Fibroblast of villous mesenchyme (primary cell): ENCODE results near the gene ALPG. TPM values are rescaled to one million over a fixed set of nuclear protein-coding genes. Genes with fewer than 3 reads are reported as not detected.
A peak's percentile ranks its signal among the peaks of the same experiment; 100 is the strongest.

Experiments used
- DNase-seq: peaks from one replicate; pipeline ENCODE4 v3.0.0-alpha.2; 2010; ENCODE audit warnings: low read depth
- H3K4me3 ChIP-seq: 2 replicates; pipeline ENCODE4 v1.5.1; 2011; ENCODE audit warnings: low read depth, mild to moderate bottlenecking, low read length
- CTCF ChIP-seq: IDR thresholded peaks from 2 replicates; pipeline ENCODE4 v1.5.1; 2012; ENCODE audit warnings: low read depth, mild to moderate bottlenecking, low read length; ENCODE audit not compliant: insufficient read depth
- total RNA-seq: library from RNA; depleted of rRNA; stranded (reverse); fragments of >200 nt; gene quantifications from 2 replicates; pipeline ENCODE4 v1.2.3, GENCODE V29; 2012

ALPG gene
- total RNA-seq, 1 donor = not detected

- H3K4me3 ChIP-seq = no peak overlapping the region
- DNase-seq = no peak
- TF ChIP-seq CTCF = no peak
These were observed 8.6 kb downstream of the ALPG start for GRCh38 chr2:232415138-232415690.

GRCh38 chr2:232415736-232416520, 9.3 kb downstream of the ALPG start:
- TF ChIP-seq CTCF = no peak
- no peak for DNase-seq
- H3K4me3 ChIP-seq = no peak overlapping the region

- no peak for DNase-seq
- TF ChIP-seq CTCF = no peak
- H3K4me3 ChIP-seq = no peak overlapping the region
These were observed 10.2 kb downstream of the ALPG start for GRCh38 chr2:232416521-232417470.

- no peak for TF ChIP-seq CTCF
- no peak for DNase-seq
These were observed 10.8 kb downstream of the ALPG start for GRCh38 chr2:232417489-232417888.

GRCh38 chr2:232418056-232418455, 11.4 kb downstream of the ALPG start:
- no peak overlapping the region for H3K4me3 ChIP-seq
- no peak for TF ChIP-seq CTCF
- no peak for DNase-seq

More at GRCh38 chr2:232417489-232417888, 10.8 kb downstream of the ALPG start:
- H3K4me3 ChIP-seq = no peak overlapping the region

GRCh38 chr2:232418466-232419244, 12.0 kb downstream of the ALPG start:
- TF ChIP-seq CTCF = no peak
- peak overlapping the region; percentile 43 for H3K4me3 ChIP-seq
- DNase-seq = peak; percentile 53
